Left forelimb (tissue), 1 donor: ENCODE measurements around the gene ARL6IP1.

Experiments used
- DNase-seq: peaks from one replicate; pipeline ENCODE4 v3.0.0-alpha.2; 2018; ENCODE audit warnings: low spot score

Gene ARL6IP1

DNA sequence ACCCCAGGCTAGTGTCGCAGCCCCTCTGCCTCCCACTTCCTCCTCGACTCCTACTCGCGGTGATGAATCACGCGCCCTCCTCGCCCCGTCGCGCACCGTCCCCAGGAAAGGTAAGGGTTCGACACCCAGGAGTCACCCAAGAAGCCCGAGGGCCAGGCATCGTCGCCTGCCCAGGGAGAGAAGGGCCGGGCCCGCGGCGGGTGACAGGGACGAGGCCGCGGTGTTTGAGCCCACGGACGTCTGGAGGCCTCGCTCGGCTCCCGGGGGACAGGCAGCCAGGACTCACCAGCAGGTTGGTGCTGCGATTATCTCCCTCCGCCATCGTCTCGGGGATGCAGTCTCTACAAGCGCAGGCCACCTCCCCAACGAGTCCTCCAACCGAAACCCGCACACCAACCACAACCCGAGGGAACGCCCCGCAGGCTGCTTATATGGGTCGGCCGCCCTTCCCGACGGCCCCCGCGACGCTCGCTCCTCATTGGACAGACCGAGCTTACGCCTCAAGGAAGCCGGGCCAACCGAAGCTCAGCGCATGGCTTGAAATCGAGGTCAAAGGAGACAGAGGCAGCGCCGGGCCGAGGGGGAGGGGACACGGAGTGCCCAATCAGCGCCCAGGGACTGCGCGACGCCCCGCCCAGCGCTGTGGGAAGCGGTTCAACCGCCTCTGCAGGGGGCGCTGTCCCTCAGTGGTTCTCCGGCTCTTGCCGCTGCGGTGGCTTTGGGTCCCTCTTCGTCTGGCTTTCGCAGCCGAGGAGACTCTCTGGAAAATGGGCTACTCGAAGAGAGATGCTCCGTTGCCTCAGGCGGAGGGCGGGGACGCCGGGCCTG is at the start of gene ARL6IP1:
TSS of gene ARL6IP1 (minus strand) at position 405 of the 828 bp plus-strand sequence. CDS start at position 322, 83 bp downstream.
- DNase-seq, result peak; percentile 99

DNA sequence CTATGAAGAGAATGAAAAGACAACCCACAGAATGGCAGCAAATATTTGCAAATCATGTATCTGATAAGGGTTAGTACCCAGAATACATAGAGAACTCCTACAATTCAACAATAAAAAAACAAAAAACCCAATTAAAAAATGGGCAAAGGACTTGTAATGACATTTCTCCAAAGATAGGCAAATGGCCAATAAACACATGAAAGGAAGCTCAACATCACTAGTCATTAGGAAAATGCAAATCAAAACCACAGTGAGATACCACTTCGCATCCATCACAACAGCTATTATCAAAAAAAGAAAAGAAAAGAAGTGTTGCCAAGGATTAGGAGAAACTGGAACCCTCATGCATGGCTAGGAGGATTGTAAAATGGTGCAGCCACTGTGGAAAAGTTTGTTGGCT is 45.1 kb upstream of the ARL6IP1 start:
- DNase-seq, result no peak

DNA sequence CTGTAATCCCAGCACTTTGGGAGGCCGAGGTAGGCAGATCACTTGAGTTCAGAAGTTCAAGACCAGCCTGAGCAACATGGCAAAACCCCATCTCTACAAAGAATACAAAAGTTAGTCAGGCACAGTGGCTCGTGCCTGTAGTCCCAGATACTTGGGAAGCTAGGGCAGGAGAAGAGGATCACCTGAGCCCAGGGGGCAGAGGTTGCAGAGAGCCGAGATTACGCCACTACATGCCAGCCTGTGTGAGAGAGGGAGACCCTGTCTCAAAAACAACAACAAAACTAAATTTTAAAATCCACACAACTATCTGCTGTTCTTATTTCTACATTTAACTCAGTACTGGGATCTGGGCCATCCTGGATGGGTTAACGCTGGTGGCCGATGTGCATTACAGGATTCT is 41.2 kb upstream of the ARL6IP1 start:
- no peak for DNase-seq

DNA sequence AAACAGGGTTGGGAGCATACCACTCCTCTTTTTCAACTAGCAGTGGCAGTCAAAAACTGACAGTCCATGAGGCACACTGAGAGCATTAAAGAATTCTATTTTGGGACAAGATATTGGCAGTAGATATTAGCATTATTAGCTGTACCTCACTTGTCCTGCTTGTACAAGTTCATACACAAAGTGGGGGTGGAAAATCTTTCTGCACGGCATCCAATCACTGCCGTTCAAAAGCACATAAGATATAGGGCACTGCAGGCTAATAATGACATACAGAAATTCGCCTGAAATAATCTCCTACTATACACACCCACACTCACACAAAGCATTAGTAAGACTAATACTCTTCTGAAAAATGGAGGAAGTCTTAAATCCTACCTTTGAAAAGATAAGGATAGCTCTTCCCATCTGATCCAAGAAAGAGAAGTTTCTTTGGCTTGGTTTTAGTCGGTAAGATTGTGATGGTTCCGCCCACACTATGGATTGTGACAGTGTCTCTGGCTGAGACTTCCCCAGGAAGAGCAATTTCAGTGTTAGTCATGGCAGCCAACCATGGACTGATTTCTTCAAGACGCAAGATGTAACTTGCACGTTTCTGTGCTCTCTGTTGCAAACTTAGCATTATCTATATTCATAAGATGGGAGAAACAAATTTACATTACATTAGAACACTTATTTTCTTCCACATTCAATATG is 40.6 kb upstream of the ARL6IP1 start:
- no peak for DNase-seq

DNA sequence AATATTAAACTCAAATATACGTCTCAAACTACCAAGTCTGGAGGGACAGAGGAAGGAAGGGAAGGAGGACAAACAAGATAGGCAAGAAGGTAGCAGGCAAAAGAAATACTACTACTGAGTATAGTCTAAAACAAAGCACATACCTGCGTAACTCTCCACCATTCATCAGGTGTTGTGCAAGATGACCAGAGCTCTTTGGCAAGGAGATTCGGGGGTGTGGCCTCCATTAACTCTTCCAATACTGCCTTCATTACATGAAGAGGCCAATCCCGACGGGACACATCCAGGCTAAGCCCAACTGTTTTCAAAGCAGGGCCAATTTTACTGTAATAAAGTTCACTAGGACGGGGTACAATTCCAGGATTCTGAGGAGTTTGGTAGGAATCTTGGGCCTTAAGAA is 38.2 kb upstream of the ARL6IP1 start:
- DNase-seq, result no peak

DNA sequence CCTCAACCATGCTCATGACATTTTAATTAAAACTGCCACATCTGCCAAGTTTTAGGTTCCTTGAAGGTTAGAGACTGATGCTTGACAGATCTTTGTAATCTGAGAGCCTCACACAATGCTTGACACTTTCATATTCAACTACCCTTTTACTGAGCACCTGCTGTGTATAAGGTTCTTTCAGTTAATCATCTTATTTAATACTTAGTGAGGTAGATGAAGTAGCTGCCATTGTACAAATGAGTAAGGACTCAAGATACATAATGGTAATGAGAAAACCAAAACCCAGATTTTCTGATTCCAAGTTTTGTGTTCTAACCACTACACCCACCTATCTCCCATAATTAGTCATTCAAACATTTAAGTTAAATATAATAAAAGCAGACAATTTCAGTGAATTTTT is 35.4 kb upstream of the ARL6IP1 start:
- no peak for DNase-seq

DNA sequence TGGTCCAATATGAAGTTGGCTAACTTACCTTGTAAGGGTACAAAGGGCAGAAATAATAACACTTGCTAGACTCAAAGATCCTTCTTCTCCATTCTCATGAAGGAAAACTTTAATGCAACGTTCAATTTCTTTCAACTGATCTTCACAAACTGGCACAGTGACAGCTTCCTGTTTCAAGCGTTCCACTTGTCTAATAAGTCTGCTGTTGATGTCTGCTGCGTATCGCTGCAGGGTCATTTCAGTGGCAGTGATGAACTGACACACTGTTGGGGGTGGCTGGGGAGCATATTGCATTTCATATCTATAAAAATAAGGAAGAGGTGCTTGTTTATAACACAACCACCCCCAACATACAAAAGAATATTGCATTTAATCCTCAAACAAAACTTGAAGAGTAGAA is 33.5 kb upstream of the ARL6IP1 start:
- no peak for DNase-seq

DNA sequence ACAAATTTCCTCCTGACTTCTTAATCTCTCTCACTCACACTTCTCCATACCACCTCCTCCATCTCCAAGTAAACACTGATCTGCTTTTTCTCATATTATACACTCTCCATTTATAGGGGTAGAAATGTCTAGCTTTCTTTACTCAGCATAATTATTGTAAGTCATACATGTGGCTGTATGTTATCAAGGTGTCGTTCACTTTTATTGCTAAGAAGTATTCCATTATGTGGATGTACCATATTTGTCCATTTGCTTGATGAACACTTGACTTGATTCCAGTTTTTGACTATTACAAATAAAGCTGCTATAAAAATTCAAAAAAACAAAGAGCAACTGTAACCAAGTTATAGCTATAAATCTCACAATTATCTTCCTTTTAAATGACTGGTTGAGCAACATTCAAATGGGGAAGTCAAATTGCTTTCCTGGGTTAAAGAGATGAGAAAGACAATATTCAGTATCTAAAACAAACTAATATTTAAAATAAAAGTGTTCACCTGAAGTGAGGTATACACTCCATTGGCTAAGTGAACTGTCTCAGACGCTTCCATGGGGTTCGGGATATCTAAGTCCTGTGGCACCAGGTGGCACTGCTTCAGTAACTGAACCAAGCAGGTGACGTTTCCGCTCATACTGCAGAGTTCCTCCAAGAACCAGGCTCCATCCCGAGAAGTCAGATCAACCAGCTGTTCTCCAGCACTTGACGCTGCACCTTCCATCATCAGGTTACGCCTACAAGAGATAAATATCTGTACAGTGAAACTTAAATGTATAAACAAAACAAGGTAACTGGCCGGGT is 32.6 kb upstream of the ARL6IP1 start:
- no peak for DNase-seq

DNA sequence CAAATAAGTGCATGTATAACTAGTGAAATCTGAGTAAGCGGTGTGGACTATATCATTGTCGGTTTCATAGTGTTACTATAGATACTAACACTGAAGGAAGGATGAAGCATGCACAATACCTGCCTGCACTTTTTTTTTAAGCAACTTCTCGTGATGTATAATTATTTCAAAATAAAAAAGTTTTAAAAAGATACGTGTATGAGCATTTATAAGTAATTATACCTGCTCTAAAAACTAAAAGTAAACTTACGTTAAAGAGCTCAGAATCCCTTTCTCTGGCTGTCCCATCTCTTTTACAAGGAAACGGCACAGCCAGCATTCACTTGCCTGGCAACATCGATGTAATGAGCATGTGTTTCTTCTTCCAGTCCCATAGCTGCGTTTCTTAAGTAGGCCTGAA is 31.3 kb upstream of the ARL6IP1 start:
- no peak for DNase-seq

DNA sequence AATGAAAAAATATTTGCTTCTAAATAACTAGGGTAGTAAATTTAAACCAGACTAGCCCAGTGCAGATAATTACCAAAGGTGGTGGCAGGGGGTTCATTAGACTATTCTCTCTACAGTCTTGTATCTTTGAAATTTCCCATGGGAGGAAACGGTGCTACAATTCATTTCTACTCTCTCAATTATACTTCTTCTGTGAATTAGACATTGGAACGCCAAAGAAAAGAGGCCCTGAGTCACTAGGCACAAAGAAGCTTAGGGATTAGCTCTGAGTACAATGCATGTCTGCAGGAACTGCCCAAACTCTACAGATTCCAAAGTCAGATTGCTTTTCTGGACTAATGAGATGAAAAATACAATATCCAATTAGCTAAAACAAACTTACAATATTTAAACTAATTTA is 30.7 kb upstream of the ARL6IP1 start:
- DNase-seq, result no peak

DNA sequence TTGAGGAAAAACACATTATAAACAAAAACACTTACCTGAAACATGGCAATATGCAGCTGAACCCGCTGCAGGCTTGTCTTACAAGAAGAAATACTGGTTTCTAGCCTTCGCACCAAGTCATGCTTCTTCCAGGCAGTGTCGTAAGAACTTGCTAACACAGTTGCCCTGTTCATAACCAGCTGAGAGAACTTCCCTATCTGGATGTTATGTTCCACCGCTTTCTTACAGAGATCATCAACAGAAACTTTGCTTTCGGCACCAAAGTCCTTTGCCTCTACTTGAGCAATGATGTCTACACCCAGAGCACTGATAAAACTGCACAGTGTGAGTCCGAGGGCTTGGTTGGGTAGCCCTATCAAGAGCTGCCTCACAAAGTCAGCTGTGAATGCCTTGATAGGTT is 27.9 kb upstream of the ARL6IP1 start:
- no peak for DNase-seq

DNA sequence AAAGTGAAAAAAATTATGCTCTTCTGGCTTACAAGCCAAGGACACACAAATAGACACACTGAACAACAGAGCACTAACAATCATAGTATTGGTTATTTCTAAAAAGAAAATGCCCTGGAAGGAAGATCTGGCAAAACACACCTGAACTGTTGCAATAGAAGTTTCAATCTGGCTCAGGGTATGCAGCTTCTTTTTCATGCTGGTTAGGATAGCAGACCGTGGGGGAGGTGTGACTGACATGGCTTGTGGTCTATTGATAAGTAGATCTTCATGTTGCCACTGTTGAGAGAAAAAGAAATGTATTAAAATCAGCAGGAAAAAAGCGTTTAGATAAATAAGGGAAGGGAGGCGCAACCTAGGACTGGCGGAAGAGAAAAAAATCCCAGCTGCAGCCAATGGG is 26.5 kb upstream of the ARL6IP1 start:
- no peak for DNase-seq

DNA sequence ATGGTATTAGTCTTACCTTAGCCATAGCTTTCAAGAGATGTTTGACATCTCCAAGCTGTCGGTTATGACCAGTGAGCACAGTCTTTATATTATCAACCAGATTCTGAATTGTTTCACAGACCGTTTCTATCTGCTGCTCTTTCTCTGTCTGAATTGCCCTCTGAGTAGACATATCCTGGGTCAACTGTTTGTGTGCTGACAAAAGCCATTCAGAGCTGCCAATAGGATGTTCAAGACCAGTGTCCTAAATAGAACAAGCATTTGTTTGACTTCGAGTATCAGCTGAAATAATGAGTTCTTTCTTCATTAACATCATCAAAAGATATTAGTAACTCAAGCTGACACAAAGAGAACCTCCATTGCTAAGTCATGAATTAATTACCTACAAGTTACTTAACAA is 14.9 kb upstream of the ARL6IP1 start:
- no peak for DNase-seq

DNA sequence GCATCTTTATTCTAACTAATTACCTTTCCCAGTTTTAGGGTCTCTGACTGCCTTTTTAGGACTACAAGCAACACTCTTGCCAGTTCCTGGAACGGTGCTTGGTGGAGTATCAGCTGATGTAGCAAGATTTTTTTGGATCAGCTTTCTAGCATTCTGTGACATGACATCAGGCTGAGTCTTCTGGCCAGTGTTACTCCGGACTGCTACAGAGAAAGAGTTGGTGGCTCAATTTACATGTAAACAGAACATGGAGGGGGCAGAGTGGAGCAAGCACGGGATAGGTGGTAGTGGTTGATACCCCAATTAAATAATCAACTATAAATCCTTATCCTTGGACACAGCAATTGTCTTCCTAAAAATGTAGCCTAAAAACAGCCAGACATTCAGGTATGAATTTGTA is 10.6 kb upstream of the ARL6IP1 start:
- no peak for DNase-seq

DNA sequence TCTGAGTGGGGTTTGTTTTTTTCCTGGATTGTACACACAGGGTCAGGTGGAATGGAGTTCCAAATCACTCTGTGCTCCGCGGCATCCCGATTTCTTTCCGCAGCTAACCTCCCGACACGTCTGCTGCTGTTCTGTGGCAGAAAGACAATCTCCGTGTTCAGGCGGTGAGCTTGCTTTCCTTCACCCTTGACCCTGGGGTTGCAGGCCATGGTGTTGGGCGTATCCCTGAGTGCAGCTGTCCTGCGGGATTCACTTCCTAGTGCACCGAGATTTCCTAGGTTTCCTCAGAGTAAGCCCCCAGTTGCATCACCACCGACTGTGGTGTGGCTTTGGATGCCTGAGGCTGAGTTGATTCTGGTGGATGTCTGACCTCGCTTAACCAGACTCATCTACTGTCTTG is 7.8 kb upstream of the ARL6IP1 start:
- no peak for DNase-seq

DNA sequence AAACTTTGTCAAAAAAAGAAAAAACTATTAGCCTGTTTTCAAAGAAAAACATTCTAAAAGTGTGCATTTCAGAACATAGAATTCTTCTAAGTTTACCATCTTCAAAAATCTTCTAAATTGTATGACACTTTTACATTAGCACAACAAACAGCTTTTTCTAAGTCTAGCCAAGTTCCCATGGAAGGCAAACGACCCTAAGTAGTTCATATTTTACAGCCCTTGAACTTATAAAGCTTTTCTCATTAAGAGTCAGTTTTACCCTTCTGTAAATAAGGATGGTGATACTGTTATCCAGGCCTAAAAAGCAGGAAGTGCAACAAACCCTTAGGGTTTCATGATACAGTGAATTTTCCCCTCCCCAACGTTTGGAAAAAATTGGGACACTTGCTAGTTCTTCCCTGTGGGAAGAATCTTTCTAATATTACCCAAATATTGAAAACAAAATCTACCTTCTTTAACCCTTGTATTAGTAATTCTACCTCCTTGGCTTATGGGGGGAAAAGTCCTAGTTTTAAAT is 4.0 kb upstream of the ARL6IP1 start:
- no peak for DNase-seq

DNA sequence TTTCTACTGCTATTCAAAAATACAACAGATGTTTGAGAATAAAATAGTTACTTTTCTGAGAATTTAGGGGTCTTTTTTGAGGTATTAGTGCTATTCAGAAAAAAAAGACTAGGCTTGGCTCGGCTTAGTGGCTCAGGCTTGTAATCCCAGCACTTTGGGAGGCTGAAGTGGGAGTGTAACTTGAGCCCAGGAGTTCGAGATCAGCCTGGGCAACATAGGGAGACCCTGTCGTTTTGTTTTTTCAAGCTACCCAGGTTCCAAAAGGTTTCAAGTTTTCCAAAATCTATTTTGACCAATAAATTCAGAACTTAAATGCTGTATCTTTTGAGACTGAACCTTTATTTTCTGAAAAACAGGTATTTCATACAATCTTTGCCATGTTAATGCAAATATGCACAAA is 3.2 kb upstream of the ARL6IP1 start:
- DNase-seq, result no peak

DNA sequence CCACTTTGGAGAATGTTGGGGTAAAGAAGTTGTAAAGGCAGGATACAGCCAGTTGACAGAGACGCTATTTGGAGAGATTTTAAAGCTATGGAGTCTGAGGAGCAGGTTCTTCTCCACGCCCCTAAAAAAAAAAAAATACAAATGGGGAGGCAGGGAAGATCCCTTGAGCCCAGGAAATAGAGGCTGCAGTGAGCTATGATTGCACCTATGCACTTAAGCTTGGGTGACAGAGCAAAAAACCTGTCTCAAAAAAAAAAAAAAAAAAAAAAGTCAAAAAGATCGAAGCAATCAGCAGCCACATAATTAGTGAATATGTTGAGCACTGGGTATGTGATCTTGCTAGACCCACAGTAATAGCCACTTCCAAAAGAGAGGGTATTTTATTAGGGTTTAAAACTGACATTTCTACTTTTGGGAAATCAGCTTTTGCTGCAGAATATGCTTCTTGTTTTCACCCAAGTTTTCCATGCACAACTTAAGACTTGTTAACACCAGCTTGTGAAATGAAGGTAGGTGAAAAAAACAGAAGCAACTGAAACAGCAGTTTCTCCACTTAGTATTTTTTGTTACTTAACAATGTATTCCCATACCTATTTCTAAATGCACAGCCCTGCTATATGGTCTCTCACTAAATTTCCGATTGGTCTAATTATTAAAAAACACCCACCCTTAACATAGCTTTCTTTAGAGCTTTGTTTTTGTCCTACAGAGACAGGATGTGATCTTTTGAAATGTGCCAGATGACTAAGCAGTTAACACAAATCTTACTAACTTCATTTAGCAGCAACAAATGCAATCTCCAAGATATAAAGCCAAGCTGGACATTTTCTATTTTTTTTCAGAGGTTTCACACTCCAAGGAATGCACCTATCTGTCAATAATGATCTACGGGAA is 2.5 kb upstream of the ARL6IP1 start:
- no peak for DNase-seq

DNA sequence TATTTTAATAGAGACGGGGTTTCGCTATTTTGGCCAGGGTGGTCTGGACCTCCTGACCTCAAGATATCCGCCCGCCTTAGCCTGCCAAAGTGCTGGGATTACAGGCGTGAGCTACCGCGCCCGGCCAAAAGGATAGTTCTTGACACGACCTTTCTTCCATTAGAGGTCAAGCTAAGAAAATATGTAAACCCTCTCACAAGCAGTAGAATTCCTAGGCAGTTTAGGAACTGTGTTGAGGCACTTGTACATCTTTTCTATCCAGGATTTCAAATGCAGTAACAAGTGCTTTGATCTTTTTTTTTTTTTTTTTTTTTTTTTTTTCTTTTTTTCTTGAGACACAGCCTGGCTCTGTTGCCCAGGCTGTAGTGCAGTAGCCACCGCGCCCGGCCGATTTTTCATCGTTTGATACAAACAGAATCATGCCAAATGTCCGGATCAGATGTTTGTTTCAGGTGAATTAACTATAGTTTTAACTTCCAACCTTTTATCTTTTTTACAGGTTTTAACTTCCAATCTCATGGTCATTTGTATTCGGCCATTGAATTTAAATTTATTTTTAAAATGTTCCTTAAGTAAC is 1.5 kb upstream of the ARL6IP1 start:
- DNase-seq, result no peak

DNA sequence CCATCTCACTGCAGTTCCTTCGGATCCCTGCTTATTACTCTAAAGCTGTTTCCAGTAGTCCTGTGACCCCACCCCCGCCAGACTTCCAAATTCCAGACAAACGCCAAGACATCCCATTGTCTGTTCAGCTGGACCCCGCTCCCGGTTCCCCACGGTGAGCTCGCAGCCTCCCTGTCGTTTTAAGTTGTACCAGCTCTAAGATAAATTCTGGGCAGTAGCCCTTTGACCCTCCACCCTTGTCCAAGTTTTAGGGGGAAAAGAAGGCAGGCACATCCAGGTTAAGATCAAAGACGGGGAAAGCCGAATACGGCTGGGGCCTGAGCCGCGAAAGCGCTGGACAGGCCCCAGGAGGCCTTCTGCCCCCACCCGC is 589 bp downstream of the ARL6IP1 start:
- no peak for DNase-seq

DNA sequence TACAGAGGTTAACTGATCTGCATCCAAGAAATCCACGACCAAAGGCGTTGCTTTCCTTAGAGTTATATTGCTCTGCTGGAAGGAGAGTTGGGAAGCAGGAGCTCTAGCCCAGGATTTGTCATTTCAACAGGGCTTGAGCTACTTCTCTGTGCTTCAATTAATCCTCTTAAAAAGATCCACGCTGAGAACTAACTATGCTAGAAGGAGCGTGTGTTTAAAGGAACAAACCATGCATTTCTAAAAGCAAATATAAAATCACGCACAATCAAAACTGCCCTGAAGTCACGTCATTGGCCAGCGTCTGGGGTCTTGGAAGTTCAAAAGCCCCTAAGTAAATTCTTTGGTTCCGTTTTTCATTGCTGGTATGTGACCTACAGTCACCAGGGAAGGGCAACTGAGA is 1.1 kb downstream of the ARL6IP1 start:
- DNase-seq, result no peak
